HFFc6 (cell line): ENCODE results near the gene NRXN2. TPM values are rescaled to one million over a fixed set of nuclear protein-coding genes. Genes with fewer than 3 reads are reported as not detected.
A peak's percentile ranks its signal among the peaks of the same experiment; 100 is the strongest.

Source experiments
- DNase-seq: peaks from one replicate; pipeline ENCODE4 v3.0.0-alpha.2; 2018
- H3K27ac Mint-ChIP-seq: 2 replicates; pipeline ENCODE4 v1.8.0; 2020; ENCODE audit warnings: mild to moderate bottlenecking, mixed read lengths
- H3K27me3 Mint-ChIP-seq: 2 replicates; pipeline ENCODE4 v1.8.0; 2021; ENCODE audit warnings: mild to moderate bottlenecking, moderate library complexity, mixed read lengths; ENCODE audit not compliant: insufficient read depth
- H3K36me3 Mint-ChIP-seq: 2 replicates; pipeline ENCODE4 v1.8.0; 2021; ENCODE audit warnings: low read depth, mixed read lengths
- H3K4me1 Mint-ChIP-seq: 2 replicates; pipeline ENCODE4 v1.8.0; 2020; ENCODE audit warnings: low read depth, mixed read lengths
- H3K4me3 Mint-ChIP-seq: 2 replicates; pipeline ENCODE4 v1.8.0; 2020; ENCODE audit warnings: mild to moderate bottlenecking, moderate library complexity, mixed read lengths
- H3K9me3 Mint-ChIP-seq: 2 replicates; pipeline ENCODE4 v1.8.0; 2020; ENCODE audit warnings: mild to moderate bottlenecking, mixed read lengths
- total RNA-seq, 6 experiments: library from RNA; stranded (reverse); fragmentation: NEBNext Ultra II Directional; extraction: Animal tissue kit (Norgen Biotek cat#: 25700); gene quantifications; 2 replicates in 1 of 6; 3 replicates in 5 of 6; pipeline ENCODE4 v1.2.3, GENCODE V29; 2021
- TF ChIP-seq, protein P1 (sequence below): fragments of 200-600 bp; sonication (generic); IDR thresholded peaks from 2 replicates; pipeline ENCODE4 v1.5.0; 2021; ENCODE audit warnings: antibody characterized with exemption, mild to moderate bottlenecking

The NRXN2 gene
- total RNA-seq, 6 experiments from 2014 or later = 0.14 to 0.51 (median 0.31) TPM; not detected in 1

- no peak overlapping the region for H3K4me3 Mint-ChIP-seq
- H3K4me1 Mint-ChIP-seq = peaks cover 5% of the 10 kb centered on the region; the same call in 1 of the 2 replicates
- peaks cover 24% of the 10 kb centered on the region for H3K27me3 Mint-ChIP-seq
- H3K9me3 Mint-ChIP-seq = no peaks in the 10 kb centered on the region
- TF ChIP-seq, protein P1, sequence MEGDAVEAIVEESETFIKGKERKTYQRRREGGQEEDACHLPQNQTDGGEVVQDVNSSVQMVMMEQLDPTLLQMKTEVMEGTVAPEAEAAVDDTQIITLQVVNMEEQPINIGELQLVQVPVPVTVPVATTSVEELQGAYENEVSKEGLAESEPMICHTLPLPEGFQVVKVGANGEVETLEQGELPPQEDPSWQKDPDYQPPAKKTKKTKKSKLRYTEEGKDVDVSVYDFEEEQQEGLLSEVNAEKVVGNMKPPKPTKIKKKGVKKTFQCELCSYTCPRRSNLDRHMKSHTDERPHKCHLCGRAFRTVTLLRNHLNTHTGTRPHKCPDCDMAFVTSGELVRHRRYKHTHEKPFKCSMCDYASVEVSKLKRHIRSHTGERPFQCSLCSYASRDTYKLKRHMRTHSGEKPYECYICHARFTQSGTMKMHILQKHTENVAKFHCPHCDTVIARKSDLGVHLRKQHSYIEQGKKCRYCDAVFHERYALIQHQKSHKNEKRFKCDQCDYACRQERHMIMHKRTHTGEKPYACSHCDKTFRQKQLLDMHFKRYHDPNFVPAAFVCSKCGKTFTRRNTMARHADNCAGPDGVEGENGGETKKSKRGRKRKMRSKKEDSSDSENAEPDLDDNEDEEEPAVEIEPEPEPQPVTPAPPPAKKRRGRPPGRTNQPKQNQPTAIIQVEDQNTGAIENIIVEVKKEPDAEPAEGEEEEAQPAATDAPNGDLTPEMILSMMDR = no peak
- no peaks in the 10 kb centered on the region for H3K36me3 Mint-ChIP-seq
- peak; percentile 18 for DNase-seq
- no peak overlapping the region for H3K27ac Mint-ChIP-seq
Measured at GRCh38 chr11:64566042-64566914, 156.7 kb downstream of the NRXN2 start.

- H3K4me3 Mint-ChIP-seq = no peak overlapping the region
- H3K36me3 Mint-ChIP-seq = no peaks in the 10 kb centered on the region
- TF ChIP-seq, protein P1 = peak; percentile 25; the same call in 1 of the 2 replicates
- H3K9me3 Mint-ChIP-seq = no peaks in the 10 kb centered on the region
- DNase-seq = no peak
- H3K27me3 Mint-ChIP-seq = peaks cover 29% of the 10 kb centered on the region
- peaks cover 5% of the 10 kb centered on the region; the same call in 1 of the 2 replicates for H3K4me1 Mint-ChIP-seq
- H3K27ac Mint-ChIP-seq = no peak overlapping the region
Measured at GRCh38 chr11:64564947-64565889, 157.8 kb downstream of the NRXN2 start.

GRCh38 chr11:64564419-64564818, 158.6 kb downstream of the NRXN2 start:
- no peaks in the 10 kb centered on the region for H3K36me3 Mint-ChIP-seq
- peaks cover 34% of the 10 kb centered on the region for H3K27me3 Mint-ChIP-seq
- no peak overlapping the region for H3K4me3 Mint-ChIP-seq
- H3K4me1 Mint-ChIP-seq = peaks cover 5% of the 10 kb centered on the region; the same call in 1 of the 2 replicates
- H3K9me3 Mint-ChIP-seq = no peaks in the 10 kb centered on the region
- TF ChIP-seq, protein P1 = no peak
- DNase-seq = no peak
- no peak overlapping the region for H3K27ac Mint-ChIP-seq

- DNase-seq = no peak
- Mint-ChIP-seq H3K36me3 (no peaks in the 10 kb centered on the region), H3K4me1 (peaks cover 5% of the 10 kb centered on the region; the same call in 1 of the 2 replicates), H3K27ac (no peak overlapping the region), H3K27me3 (peaks cover 34% of the 10 kb centered on the region), H3K4me3 (no peak overlapping the region), H3K9me3 (no peaks in the 10 kb centered on the region)
- TF ChIP-seq, protein P1 = no peak
Measured at GRCh38 chr11:64563966-64564365, 159.0 kb downstream of the NRXN2 start.

DNA sequence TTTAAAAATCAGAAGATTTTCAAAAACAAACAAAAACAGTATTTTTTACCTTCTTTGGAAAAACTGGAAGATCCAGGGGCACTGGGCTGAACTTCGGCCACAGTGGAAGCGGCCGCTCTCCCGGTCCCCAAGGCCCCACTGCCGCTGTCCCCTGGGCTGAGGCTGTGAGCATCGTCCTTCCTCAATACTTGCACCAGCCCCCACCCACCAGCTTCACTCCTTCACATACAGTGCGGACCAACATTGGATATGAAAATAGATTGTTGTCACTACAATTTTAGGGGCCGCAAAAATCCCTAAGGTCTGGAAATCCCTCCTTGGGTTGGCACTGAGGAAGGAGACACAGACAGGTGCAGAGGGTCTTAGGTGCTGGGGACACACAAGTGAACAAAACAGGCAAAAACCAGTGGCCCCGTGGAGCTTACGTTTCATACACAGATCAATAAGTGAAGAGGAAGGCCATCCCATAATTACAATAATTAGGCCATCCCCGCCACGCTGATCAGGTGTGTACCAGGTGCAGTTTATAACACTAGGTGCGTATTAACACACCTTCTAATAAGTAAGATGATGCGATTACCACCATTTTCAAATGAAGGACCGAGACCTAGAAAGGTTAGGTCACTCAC, 160.2 kb downstream of the NRXN2 start:
- H3K36me3 Mint-ChIP-seq = no peaks in the 10 kb centered on the region
- H3K27me3 Mint-ChIP-seq = peaks cover 34% of the 10 kb centered on the region
- no peaks in the 10 kb centered on the region for H3K9me3 Mint-ChIP-seq
- DNase-seq = no peak
- peaks cover 5% of the 10 kb centered on the region; the same call in 1 of the 2 replicates for H3K4me1 Mint-ChIP-seq
- H3K4me3 Mint-ChIP-seq = no peak overlapping the region
- TF ChIP-seq, protein P1 = no peak
- H3K27ac Mint-ChIP-seq = no peak overlapping the region
